ENCODE data around the gene CORIN. TPM values are rescaled to one million over a fixed set of nuclear protein-coding genes. Genes with fewer than 3 reads are reported as not detected.

Gene CORIN
- total and polyA plus RNA-seq, 10 of the 15 experiments (the other 5 are each of a cell fraction or from before 2014, with no cell fraction given) = 0.02 to 0.45 (median 0.09) TPM; not detected in 3

DNA sequence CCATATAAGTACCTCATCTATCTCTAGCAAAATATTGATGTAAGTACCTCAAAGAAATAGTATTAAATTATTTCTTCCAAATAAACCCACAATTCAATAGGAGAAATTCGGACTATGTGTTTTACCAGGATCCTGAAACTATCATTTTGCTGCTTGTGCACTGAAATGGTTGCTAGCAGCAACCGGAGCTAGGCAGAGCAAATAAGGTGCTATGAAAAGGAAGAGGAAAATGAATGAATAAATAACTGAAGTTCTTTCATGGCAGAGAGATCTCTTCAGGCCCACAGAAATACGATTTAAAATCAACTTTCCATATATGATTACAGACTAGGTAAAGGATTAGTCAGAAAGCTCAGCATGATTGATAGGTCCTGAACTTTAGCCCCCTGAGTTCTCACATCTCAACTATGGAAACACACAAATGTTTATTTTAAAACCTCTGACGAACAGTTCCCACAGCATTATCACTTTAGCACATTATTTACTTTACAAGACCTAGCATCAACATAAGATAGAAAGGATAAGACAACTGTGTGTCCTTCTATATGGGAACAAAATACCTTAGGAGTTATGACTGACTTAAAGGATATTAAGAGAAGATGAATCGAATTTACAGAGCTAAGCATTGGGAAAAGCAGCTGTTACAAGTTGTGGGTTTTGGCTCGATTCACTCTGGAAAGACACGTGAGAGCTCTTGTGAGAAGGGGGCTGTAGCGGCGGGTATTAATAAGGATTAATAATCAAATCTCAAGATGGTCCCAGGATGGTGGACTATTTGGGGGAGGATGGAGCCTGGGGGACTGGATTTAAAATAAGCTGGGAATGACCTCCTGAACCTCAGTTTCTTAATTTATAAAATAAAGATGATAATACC is 104.3 kb downstream of the CORIN start (continued):
- TF ChIP-seq, protein P1, sequence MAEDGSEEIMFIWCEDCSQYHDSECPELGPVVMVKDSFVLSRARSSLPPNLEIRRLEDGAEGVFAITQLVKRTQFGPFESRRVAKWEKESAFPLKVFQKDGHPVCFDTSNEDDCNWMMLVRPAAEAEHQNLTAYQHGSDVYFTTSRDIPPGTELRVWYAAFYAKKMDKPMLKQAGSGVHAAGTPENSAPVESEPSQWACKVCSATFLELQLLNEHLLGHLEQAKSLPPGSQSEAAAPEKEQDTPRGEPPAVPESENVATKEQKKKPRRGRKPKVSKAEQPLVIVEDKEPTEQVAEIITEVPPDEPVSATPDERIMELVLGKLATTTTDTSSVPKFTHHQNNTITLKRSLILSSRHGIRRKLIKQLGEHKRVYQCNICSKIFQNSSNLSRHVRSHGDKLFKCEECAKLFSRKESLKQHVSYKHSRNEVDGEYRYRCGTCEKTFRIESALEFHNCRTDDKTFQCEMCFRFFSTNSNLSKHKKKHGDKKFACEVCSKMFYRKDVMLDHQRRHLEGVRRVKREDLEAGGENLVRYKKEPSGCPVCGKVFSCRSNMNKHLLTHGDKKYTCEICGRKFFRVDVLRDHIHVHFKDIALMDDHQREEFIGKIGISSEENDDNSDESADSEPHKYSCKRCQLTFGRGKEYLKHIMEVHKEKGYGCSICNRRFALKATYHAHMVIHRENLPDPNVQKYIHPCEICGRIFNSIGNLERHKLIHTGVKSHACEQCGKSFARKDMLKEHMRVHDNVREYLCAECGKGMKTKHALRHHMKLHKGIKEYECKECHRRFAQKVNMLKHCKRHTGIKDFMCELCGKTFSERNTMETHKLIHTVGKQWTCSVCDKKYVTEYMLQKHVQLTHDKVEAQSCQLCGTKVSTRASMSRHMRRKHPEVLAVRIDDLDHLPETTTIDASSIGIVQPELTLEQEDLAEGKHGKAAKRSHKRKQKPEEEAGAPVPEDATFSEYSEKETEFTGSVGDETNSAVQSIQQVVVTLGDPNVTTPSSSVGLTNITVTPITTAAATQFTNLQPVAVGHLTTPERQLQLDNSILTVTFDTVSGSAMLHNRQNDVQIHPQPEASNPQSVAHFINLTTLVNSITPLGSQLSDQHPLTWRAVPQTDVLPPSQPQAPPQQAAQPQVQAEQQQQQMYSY (CRISPR knock-in tag; IDR thresholded peaks at IDR 0.05) = no peak
- TF ChIP-seq MTA2 (IDR thresholded peaks at IDR 0.05; ENCODE audit: low read depth) (no peak), TARDBP (IDR thresholded peaks at IDR 0.05; ENCODE audit: borderline replicate concordance) (no peak), RFX5 (IDR thresholded peaks at IDR 0.05; ENCODE audit: low read depth, low read length) (no peak), RB1 (IDR thresholded peaks at IDR 0.05; ENCODE audit: borderline replicate concordance) (no peak), SUPT20H (IDR thresholded peaks at IDR 0.05; ENCODE audit: borderline replicate concordance, control insufficient read depth, low read depth, low read length) (no peak)

DNA sequence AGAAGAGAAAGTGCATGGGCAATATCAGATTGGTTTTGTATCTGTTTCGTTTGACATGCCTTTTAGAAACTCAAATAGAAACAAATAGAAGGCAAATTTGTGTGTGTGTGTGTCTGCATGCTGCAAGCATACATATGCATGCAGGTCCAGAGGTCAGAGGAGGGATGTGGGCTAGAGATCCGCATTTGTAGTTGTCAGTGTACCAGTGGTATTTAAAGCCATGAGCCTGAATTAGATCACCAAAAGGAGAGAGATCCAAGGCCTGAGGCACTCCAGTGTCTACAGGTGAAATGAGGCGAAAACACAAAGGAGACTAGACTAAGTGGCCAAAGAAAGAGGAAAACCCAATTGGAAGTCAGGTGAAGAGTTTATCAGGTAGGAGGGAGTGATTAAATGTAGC is 106.7 kb downstream of the CORIN start:
- no peak overlapping the region for H3K27ac ChIP-seq (ENCODE audit: control insufficient read depth, insufficient read depth)
- DNase-seq (ENCODE audit: low read depth, low spot score) = no peak
- BruUV-seq (replicated peaks) = no TSS peak
- no peaks in the 10 kb centered on the region for H3K36me3 ChIP-seq (ENCODE audit: control insufficient read depth in 2 of 2, insufficient read depth in 2 of 2, low read length in 1 of 2)
- 49% methylated on average over 3 of the region's 3 CpGs for WGBS (ENCODE audit: insufficient coverage, insufficient replicate concordance, low lambda C conversion rate, missing lambda C conversion rate)
- no peak overlapping the region for H2AFZ ChIP-seq (ENCODE audit: control insufficient read depth, low read depth, low read length)
- H3K9me3 ChIP-seq (replicated peaks; ENCODE audit: control insufficient read depth, insufficient read depth, low read length) = no peaks in the 10 kb centered on the region
- no peaks in the 10 kb centered on the region for H3K4me1 ChIP-seq (ENCODE audit: control insufficient read depth, insufficient read depth, low read length)
- no peak overlapping the region for H3K9ac ChIP-seq (ENCODE audit: control insufficient read depth, insufficient read depth, low read length)
- no peak overlapping the region for H3K4me3 ChIP-seq
- ChIA-PET CTCF (no interaction called here), POLR2A (interaction anchor here (0.7 kb wide), 1 partner anchor 101 kb away, joined by 3 read pairs; no protein-coding TSS in a partner anchor), RAD21 (ENCODE audit: unreplicated experiment) (no interaction called here), SMC1A (ENCODE audit: uncharacterized antibody, unreplicated experiment) (no interaction called here)
- in situ Hi-C loops (cut with MboI) (no loop called here), intact Hi-C loops (cut with micrococcal nuclease; ENCODE audit: unreplicated experiment) (no loop called here)
- TF ChIP-seq POLR2AphosphoS5 (IDR thresholded peaks at IDR 0.05; ENCODE audit: low read length) = no peak
- no peak for TF ChIP-seq JUND (IDR thresholded peaks at IDR 0.05; ENCODE audit: low read depth, low read length)
- TF ChIP-seq CHD2 (IDR thresholded peaks at IDR 0.05; ENCODE audit: borderline replicate concordance, low read depth, low read length) = no peak
- H4K20me1 ChIP-seq (ENCODE audit: control insufficient read depth, insufficient read depth) = no peaks in the 10 kb centered on the region
- H3K4me2 ChIP-seq (ENCODE audit: control insufficient read depth, insufficient read depth) = no peak overlapping the region
- H3K27me3 ChIP-seq (replicated peaks in 1 of 2; ENCODE audit: control insufficient read depth in 2 of 2, insufficient read depth in 2 of 2, low read length in 1 of 2) = no peaks in the 10 kb centered on the region
- ATAC-seq = no peak
- FAIRE-seq = no peak
- no peaks in the 10 kb centered on the region for H3K79me2 ChIP-seq (ENCODE audit: control insufficient read depth, insufficient read depth, low read length)

Measured in GM12878 (cell line).